Kidney tubule cell (primary cell): ENCODE measurements around the gene UNC50.

Source experiments
- DNase-seq: peaks from one replicate; pipeline ENCODE4 v3.0.0-alpha.2; 2018; ENCODE audit warnings: low spot score

Gene UNC50

GRCh38 chr2:98664323-98664722 lies 55.9 kb downstream of the UNC50 start:
- peak; percentile 42 for DNase-seq

- no peak for DNase-seq
These were observed 57.3 kb downstream of the UNC50 start for GRCh38 chr2:98665677-98666076.
